Measurements from ENCODE around the gene MAN1C1. TPM values are rescaled to one million over a fixed set of nuclear protein-coding genes. Genes with fewer than 3 reads are reported as not detected.

MAN1C1 gene
- total RNA-seq, 1 experiment from 2014 or later, result 1.2 TPM

GRCh38 chr1:25706146-25707089 is 89.8 kb downstream of the MAN1C1 start:
- CTCF ChIA-PET, result interaction anchor here (1.2 kb wide), 1 partner anchor 12 kb away, joined by 3 read pairs; no protein-coding TSS in a partner anchor
- H4K20me1 ChIP-seq (ENCODE audit: insufficient read depth), result no peaks in the 10 kb centered on the region
- no peak overlapping the region for H3K4me2 ChIP-seq (ENCODE audit: low read length)
- POLR2A ChIA-PET, result no interaction called here
- RAD21 ChIA-PET (ENCODE audit: low non-redundant PET in 1 of 2, low total read pairs in 2 of 2, uncharacterized antibody in 2 of 2, unreplicated experiment in 2 of 2), result no interaction called here
- BruUV-seq (replicated peaks), result no TSS peak
- no peaks in the 10 kb centered on the region for H3K9me3 ChIP-seq (ENCODE audit: control insufficient read depth in 1 of 2, insufficient read depth in 1 of 2, low read depth in 1 of 2, low read length in 2 of 2)
- no peak overlapping the region for H3K4me3 ChIP-seq (replicated peaks in 1 of 2; ENCODE audit: low read depth in 1 of 2, low read length in 2 of 2)
- intact Hi-C loops (cut with micrococcal nuclease), result no loop called here
- H3K27ac ChIP-seq (ENCODE audit: low read depth, low read length), result no peak overlapping the region
- no peak overlapping the region for H3K9ac ChIP-seq (ENCODE audit: low read length)
- no peak for ATAC-seq
- H3K4me1 ChIP-seq (ENCODE audit: control insufficient read depth in 1 of 2, insufficient read depth in 2 of 2, low read length in 2 of 2), result peaks cover 6 to 26% of the 10 kb centered on the region in 2 experiments; a peak in 3 of 4 replicates
- H3K9me2 ChIP-seq (ENCODE audit: insufficient read depth), result no peaks in the 10 kb centered on the region
- no peak overlapping the region for H2AFZ ChIP-seq (ENCODE audit: low read depth, low read length, poor library complexity, severe bottlenecking)
- TF ChIP-seq CEBPB (IDR thresholded peaks at IDR 0.05; ENCODE audit: low read depth) (no peak), SIN3A (IDR thresholded peaks at IDR 0.05; ENCODE audit: low read depth) (no peak), JUND (IDR thresholded peaks at IDR 0.05) (no peak), ATF3 (IDR thresholded peaks at IDR 0.05) (no peak), CBX3 (IDR thresholded peaks at IDR 0.05; ENCODE audit: low read depth) (no peak), ZFX (IDR thresholded peaks at IDR 0.05) (no peak), TCF7L2 (IDR thresholded peaks at IDR 0.05; ENCODE audit: borderline replicate concordance, extremely low read depth, insufficient read depth, insufficient read length) (no peak), EGR1 (IDR thresholded peaks at IDR 0.05; ENCODE audit: low read depth) (no peak), MAX (IDR thresholded peaks at IDR 0.05) (no peak), RAD21 (IDR thresholded peaks at IDR 0.05; ENCODE audit: low read depth) (no peak), POLR2AphosphoS5 (IDR thresholded peaks at IDR 0.05; ENCODE audit: low read depth, low read length) (no peak), EZH2phosphoT487 (IDR thresholded peaks at IDR 0.05; ENCODE audit: borderline replicate concordance) (no peak), ELF1 (IDR thresholded peaks at IDR 0.05; ENCODE audit: borderline replicate concordance, low read depth) (no peak), ZNF274 (IDR thresholded peaks at IDR 0.05; ENCODE audit: low read depth, low read length) (no peak), ZBTB33 (IDR thresholded peaks at IDR 0.05; ENCODE audit: extremely low read depth, insufficient replicate concordance, low read length) (no peak), POLR2A (IDR thresholded peaks at IDR 0.05; ENCODE audit: borderline replicate concordance, extremely low read depth, insufficient read depth, insufficient read length) (no peak), SRF (IDR thresholded peaks at IDR 0.05; ENCODE audit: low read depth) (no peak), REST (IDR thresholded peaks at IDR 0.05; ENCODE audit: low read depth) (no peak), CTCF (IDR thresholded peaks at IDR 0.05 in 2 of 3, conservative IDR thresholded peaks at IDR 0.05 in 1 of 3; ENCODE audit: borderline replicate concordance in 1 of 3, insufficient read depth in 1 of 3, low read depth in 2 of 3, low read length in 2 of 3) (no peak)
- H3K36me3 ChIP-seq (ENCODE audit: control insufficient read depth in 1 of 2, insufficient read depth in 2 of 2, low read length in 2 of 2), result no peaks in the 10 kb centered on the region
- H3K27me3 ChIP-seq (ENCODE audit: insufficient read depth, low read length), result no peaks in the 10 kb centered on the region
- no peaks in the 10 kb centered on the region for H3K79me2 ChIP-seq (ENCODE audit: insufficient read depth, low read length)
- no peak for DNase-seq (ENCODE audit: low read depth, low spot score)

Data from HCT116 (cell line).